ENCODE measurements around the gene CCDC57.
"Not testable (repeated sequence)": the region's sequence is repeated elsewhere in the genome, so short reads cannot be mapped to it uniquely, and the experiment has no call there.

Gene CCDC57

GRCh38 chr17:82200743-82201497 is 11.7 kb downstream of the CCDC57 start:
- DNase-seq, result peak; percentile 67

- DNase-seq, result no peak
These were observed 12.5 kb downstream of the CCDC57 start for GRCh38 chr17:82200135-82200534.

- DNase-seq, result no peak
These were observed 13.1 kb downstream of the CCDC57 start for GRCh38 chr17:82199496-82199895.

DNA sequence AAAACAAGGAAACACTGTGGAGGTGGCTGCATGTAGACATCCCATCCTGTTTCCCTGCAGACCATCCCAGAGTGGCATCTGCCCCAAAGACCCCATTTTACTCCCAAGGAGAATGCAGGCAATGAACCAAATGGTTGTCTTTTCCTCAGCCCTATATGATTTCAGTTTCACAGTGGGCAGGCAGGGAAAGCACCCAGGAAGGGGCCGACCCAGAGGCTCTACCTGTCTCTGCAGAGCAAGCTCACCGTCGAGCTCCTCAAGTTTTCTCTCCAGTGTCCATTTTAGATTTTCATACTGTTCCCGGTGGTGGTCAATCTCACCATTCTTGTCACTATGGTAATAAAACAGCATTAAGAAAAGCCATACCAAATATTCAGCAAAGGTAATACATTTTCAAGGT is 14.6 kb downstream of the CCDC57 start:
- no peak for DNase-seq

DNA sequence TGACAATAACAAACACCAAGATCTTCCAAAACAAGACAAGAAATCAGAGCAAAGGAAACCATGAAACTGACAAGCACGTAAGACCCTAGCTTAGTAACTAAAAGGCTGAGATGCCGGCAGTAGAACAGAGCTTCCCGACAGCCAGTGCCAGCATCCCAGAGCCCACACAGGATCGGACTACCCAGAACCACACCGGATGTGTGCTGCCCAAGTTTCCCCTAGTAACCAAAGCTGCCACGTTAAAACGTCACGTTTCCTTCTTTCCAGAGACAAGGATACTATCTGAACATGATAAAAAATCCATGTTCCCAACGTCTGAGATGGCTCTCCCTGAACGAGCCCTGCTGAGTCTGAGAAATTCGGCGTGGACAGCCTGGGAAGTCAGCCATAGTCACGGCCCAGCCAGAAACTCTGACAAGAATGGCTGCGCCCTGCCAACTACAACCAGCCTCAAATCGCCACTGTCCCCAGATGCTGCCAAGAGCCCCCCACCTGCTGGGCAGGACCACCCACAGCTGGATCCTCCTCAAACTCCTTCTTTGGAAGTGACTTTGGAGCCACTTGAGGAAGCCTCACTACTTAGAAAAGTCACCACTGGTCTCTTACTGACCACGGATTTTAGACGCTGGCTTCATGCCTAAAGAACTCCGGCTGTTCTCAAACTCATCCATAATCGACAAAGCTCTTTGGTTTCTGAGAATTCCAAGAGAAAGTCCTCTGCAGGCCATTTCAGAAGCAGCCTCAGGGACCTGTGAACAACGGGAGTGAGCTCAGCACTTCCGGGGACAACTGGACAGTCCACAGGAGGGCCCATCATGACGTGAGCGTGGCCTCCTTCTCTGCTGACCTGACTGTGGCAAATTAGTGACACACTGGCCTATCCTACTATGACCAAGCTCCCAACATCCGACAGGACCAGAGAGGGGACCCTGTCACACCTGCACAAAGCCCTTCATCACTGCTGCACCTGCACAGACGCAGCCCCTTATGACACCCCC is 16.7 kb downstream of the CCDC57 start:
- DNase-seq, result no peak

GRCh38 chr17:82194765-82195164 is 17.9 kb downstream of the CCDC57 start:
- no peak for DNase-seq

- no peak for DNase-seq
These were observed 19.0 kb downstream of the CCDC57 start for GRCh38 chr17:82193520-82194220.

DNA sequence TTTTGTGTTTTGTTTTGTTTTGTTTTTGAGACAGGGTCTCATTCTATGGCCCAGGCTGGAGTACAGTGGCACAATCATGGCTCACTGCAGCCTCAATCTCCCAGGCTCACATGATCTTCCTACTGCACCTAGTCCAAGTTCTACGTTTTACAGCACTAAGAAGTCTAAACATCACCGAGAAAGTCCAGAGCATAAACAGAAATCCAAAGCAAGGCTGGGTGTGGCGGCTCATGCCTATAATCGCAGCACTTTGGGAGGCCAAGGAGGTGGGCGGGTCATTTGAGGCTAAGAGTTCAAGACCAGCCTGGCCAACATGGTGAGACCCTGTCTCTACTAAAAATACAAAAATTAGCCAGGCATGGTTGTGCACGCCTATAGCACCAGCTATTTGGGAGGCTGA is 19.6 kb downstream of the CCDC57 start:
- DNase-seq, result not testable (repeated sequence)

DNA sequence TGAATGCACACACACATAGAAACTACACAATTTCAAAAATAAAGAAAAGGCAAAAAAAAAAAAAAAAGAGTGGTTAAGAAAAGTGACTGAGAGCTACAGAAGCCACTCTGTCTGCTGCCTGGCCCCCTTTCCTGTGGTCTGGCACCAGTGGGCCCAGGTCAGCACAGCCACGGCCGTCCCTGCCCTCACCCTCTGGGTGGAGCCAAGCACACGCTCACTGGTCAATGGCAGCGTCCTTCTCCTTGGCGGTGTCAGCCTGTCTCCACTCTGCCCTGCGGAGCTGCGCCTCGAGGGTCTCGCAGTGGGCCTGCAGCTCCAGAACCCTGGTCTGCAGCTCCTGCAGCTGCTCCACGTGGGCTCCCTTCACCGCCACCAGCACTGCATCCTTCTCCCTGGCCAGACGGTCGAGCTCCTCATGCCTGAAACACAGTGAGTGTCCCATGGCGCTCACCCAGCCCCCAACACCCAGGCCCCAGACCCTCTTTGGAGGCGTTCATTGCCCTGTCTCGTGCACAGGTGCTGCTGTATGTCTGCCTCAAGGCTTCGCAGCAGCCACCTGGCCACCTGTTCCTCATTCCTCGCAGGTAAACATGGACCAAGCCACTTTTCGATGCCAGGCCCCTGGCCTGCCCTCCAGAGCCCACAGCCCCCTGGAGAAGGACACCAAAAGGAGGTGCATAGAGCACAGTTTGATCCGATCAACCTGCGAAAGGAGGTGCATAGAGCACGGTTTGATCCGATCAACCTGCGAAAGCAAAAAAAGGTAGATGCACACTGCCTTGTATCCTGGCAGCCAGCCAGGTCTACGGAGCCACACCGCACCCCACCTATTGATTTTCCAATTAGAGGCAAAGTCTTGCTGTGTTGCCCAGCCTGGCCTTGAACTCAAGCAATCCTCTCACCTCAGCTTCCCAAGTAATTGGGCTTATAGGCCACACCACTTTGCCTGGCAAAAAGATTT is 24.4 kb downstream of the CCDC57 start:
- no peak for DNase-seq

DNA sequence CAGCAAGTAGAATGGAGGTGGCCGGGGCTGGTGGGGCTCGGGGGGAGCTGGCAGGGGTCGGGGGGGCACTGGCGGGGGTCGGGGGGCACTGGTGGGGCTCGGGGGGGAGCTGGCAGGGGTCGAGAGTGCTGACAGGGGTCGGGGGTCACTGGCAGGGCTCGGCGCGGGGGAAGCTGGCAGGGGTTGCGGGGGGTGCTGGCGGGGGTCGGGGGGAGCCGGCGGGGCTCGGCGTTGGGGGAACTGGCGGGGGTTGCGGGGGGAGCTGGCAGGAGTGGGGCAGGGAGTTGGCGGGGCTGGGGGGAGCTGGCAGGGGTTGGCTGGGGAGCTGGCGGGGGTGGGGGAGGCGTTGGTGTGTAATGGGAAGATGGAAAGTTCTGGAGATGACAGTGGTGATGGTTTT is 25.1 kb downstream of the CCDC57 start:
- DNase-seq, result no peak

DNA sequence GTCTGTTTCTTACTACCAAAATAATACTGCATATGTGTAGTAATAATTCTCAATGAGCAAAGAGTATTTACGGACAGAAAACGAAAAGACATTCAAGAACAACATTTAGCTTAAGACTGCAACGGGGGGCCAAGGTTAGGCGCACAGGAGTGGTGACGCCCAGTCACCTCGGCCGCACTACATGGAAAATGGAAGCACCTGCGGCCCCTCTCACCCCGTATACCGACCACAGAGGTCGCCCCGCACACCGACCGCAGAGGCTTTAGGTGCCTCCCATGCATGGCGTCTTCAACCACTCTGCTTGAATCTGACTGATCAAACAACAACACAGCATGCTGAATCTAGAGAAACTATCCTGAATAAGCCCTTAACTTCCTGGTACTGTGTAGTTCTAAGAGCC is 26.4 kb downstream of the CCDC57 start:
- no peak for DNase-seq

GRCh38 chr17:82184761-82185160 is 27.9 kb downstream of the CCDC57 start:
- no peak for DNase-seq

DNA sequence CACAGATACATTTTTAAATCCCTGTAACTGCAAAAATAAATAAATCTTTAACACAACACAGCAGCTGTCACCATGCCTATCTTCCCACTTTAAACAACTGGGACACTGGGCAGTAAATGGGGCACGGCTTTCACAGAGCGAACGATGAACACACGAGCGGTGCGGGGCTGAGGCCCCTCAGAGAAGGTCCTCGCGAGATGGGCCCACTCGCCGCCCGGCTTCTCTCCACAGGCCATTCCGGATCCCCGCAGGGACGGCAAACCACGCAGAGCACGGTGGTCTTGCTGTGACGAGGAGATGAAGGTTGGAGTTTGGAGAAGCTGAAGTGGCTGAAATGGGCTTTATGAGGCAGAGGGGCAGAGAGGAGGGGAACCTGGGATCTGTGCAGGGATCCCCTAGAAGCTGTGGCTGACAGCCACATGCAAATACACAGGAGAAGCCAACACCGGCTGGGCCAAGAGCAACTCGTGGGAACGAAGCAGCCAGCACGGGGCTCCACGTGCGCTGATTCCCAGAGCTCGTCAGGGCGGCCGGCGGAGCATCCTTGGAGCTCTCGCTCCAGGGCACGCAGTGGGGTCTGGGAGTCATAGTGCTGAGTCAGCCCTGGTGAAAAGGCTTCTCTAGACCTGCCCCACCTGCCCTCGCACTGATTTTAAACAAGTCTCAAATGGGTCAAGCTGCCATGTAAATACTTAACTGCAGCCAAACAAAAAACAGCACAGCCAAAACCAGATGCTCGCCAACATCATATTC is 31.7 kb downstream of the CCDC57 start:
- no peak for DNase-seq

DNA sequence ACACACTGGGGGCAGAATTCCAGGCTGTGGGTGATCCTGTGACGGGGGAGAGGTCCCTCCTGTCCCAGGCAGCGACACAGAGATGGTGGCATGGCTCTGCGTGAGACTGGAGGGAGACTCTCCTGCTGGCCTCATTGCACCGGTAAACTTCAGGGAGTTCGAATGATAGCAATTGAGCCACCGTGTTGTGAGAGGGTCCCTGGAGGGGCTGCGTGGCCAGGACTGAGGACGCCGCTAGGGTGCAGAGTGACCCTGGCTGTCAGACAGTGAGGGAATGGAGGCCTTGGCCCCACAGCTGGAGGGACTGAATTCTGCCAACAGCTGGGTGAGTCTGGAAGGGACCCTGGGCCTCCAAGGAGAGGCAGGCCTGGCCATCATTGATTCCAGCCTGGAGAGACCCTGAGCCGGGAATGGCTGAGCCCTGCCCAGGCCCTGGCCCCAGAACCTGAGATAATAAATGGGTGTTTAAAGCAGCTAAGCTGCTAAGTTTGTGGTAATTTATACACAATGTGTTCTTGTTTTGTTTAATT is 32.6 kb downstream of the CCDC57 start:
- no peak for DNase-seq

DNA sequence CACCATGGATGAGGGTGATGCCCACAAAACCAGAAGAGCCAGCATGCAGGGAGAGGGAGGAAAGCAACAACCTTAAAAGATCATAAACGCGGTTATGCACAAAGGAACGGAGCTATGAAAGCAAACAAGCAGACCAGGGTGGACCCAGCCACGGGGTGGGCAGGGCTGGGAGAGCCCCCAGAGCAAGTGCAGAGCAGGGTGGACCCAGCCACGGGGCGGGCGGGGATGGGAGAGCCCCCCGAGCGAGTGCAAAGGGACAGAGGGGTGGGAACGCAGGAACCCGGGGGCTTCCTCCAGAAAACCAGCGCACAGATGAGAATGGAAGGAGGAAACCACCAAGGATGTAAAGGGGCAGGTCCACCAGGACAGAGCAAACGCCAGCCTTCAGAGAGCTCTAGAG is 33.2 kb downstream of the CCDC57 start:
- DNase-seq, result no peak

- DNase-seq, result no peak
These were observed 34.0 kb downstream of the CCDC57 start for GRCh38 chr17:82178499-82179261.

DNA sequence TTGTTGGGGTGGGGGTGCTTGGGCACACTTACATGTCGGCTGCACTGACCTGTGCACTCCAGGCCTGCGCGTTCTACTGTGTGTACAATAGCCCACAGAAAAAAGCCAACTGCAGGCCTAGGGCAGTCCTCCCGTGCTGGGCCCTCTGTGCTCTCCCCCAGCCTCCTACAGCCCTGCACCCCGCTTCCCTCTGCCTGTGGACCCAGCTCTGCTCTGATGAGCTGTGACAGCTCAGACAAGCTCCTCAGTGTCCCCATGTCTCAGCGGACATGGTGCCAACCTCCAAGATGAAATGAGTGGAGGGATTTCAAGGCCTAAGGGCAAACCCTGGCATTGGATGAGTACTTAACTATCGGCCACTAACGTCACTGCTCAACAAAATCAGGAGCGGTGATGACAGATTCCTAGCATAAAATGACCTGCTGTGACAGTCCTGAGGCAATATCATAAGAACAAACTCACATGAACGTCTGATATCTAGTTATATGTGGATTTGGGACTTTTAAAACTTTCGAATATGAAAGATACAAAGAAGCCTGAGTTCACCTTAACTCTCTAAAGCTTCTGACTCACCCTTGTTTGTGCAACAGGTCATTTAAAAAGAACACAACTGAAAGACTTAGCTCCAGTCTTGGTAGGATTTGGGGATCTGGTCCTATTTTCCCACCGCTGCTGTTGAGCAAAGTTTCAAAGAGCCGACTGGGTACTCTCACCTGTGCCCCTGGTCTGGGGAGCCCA is 34.7 kb downstream of the CCDC57 start:
- DNase-seq, result no peak

GRCh38 chr17:82177276-82177675 is 35.4 kb downstream of the CCDC57 start:
- DNase-seq, result no peak

- DNase-seq, result no peak
These were observed 36.7 kb downstream of the CCDC57 start for GRCh38 chr17:82175951-82176350.

GRCh38 chr17:82175201-82175600 is 37.4 kb downstream of the CCDC57 start:
- DNase-seq, result no peak
